Fibroblast of skin of left biceps (primary cell): ENCODE results near the gene ADM5.

Source experiments
- DNase-seq, 2 experiments: peaks; one replicate each; pipeline ENCODE4 v3.0.0-alpha.2; 2013; ENCODE audit warnings: low read depth in 2 of 2

ADM5 gene

GRCh38 chr19:49658566-49659442, 30.6 kb upstream of the ADM5 start:
- no peak for DNase-seq

- DNase-seq: no peak
Measured at GRCh38 chr19:49660338-49660961, 28.9 kb upstream of the ADM5 start.

GRCh38 chr19:49662011-49662410, 27.4 kb upstream of the ADM5 start:
- DNase-seq: no peak

- DNase-seq: no peak
Measured at GRCh38 chr19:49663224-49663623, 26.2 kb upstream of the ADM5 start.

- no peak for DNase-seq
Measured at GRCh38 chr19:49664171-49665035, 25.0 kb upstream of the ADM5 start.

GRCh38 chr19:49665036-49665350, 24.4 kb upstream of the ADM5 start:
- DNase-seq: no peak

- DNase-seq: peak; percentile 86 to 87
Measured at GRCh38 chr19:49665351-49666119, 23.9 kb upstream of the ADM5 start, which contains the start of the genes BCL2L12 and IRF3. Gene BCL2L12, plus strand, starts transcription at chr19:49665933. Its CDS starts 760 bp downstream, at chr19:49666693. Gene IRF3, minus strand, starts transcription at chr19:49665857. Its CDS starts 1,019 bp downstream, at chr19:49664838.

GRCh38 chr19:49666120-49666444, 23.3 kb upstream of the ADM5 start:
- DNase-seq: no peak

- no peak for DNase-seq
Measured at GRCh38 chr19:49667473-49667872, 21.9 kb upstream of the ADM5 start.

- no peak for DNase-seq
Measured at GRCh38 chr19:49669516-49669915, 19.9 kb upstream of the ADM5 start.

- DNase-seq: no peak
Measured at GRCh38 chr19:49672131-49672919, 17.1 kb upstream of the ADM5 start.

- DNase-seq: peak in 1 of 2 experiments; percentile 80
Measured at GRCh38 chr19:49676136-49676783, 13.1 kb upstream of the ADM5 start.

- peak; percentile 100 for DNase-seq
Measured at GRCh38 chr19:49676784-49677230, 12.6 kb upstream of the ADM5 start.

- no peak for DNase-seq
Measured at GRCh38 chr19:49677231-49677900, 12.0 kb upstream of the ADM5 start, which contains the start of gene PRMT1. Gene PRMT1, plus strand, starts transcription at chr19:49677271. Its CDS starts 10 bp downstream, at chr19:49677281.

- no peak for DNase-seq
Measured at GRCh38 chr19:49677901-49678674, 11.3 kb upstream of the ADM5 start.

- no peak for DNase-seq
Measured at GRCh38 chr19:49678985-49679770, 10.2 kb upstream of the ADM5 start.

- no peak for DNase-seq
Measured at GRCh38 chr19:49679771-49680413, 9.5 kb upstream of the ADM5 start.
